Sigmoid colon (tissue), 4 donors: Measurements from ENCODE around the gene NOL4L.

Experiments used
- EP300 ChIP-seq, 4 donors: sonication (generic); formaldehyde crosslinking; IDR thresholded peaks; one replicate each; pipeline ENCODE4 v1.6.1; 2017; ENCODE audit warnings: antibody characterized with exemption in 4 of 4
- POLR2A ChIP-seq, 2 donors: fragments of 450-650 bp; IDR thresholded peaks; one replicate each; pipeline ENCODE4 v1.6.1; 2016; ENCODE audit warnings: antibody characterized with exemption in 2 of 2, mild to moderate bottlenecking in 2 of 2, moderate library complexity in 2 of 2
- POLR2AphosphoS5 ChIP-seq, 4 donors: sonication (generic); formaldehyde crosslinking; IDR thresholded peaks; one replicate each; pipeline ENCODE4 v1.6.1; 2017; ENCODE audit warnings: antibody characterized with exemption in 4 of 4
- TF ChIP-seq, protein P1 (sequence below), 4 experiments: fragments of 450-650 bp in 3 of 4; fragments of 200-600 bp in 1 of 4; IDR thresholded peaks; one replicate each; pipeline ENCODE4 v1.5.1; 2016 to 2019; ENCODE audit warnings: antibody characterized with exemption in 4 of 4, mild to moderate bottlenecking in 3 of 4, moderate library complexity in 2 of 4

DNA sequence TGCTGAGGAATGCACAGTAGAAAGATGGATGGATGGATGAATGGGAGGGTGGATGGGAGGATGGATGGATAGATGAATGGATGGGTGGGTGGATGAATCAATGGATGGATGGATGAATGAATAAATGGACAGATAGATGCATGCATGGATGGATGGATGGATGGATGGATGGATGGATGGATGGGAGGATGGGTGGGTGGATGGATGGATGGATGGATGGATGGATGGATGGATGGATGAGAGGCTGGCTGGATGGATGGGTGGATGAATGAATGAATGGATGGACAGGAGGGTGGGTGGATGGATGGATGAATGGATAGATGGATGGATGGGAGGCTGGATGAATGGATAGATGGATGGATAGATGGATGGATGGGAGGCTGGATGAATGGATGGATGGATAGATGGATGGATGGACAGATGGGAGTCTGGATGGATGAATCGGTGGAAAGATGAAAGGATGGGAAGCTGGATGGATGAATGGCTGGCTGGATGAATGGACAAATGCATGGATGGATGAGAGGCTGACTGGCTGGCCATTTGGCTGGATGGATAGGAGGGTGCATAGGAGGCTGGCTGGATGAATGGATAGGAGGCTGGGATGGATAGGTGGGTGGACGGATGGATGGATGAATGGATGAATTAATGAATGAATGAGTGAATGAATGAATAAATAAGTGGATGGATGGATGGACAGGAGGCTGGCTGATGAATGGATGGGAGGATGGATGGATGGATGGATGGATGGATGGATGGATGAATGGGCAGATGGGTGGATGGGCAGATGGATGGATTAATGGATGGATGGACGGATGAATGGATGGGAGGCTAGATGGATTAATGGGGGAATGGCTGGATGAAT, 28.3 kb upstream of the NOL4L start:
- TF ChIP-seq, protein P1, sequence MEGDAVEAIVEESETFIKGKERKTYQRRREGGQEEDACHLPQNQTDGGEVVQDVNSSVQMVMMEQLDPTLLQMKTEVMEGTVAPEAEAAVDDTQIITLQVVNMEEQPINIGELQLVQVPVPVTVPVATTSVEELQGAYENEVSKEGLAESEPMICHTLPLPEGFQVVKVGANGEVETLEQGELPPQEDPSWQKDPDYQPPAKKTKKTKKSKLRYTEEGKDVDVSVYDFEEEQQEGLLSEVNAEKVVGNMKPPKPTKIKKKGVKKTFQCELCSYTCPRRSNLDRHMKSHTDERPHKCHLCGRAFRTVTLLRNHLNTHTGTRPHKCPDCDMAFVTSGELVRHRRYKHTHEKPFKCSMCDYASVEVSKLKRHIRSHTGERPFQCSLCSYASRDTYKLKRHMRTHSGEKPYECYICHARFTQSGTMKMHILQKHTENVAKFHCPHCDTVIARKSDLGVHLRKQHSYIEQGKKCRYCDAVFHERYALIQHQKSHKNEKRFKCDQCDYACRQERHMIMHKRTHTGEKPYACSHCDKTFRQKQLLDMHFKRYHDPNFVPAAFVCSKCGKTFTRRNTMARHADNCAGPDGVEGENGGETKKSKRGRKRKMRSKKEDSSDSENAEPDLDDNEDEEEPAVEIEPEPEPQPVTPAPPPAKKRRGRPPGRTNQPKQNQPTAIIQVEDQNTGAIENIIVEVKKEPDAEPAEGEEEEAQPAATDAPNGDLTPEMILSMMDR (IDR thresholded peaks at IDR 0.05) = no peak
- TF ChIP-seq POLR2A (IDR thresholded peaks at IDR 0.05) (no peak), EP300 (IDR thresholded peaks at IDR 0.05) (no peak), POLR2AphosphoS5 (IDR thresholded peaks at IDR 0.05) (no peak)
